Stimulated activated CD4-positive, alpha-beta T cell treated with anti-CD3 and anti-CD28 coated beads, TNF-alpha, amount 100 ng/mL, for 48 hours (primary cell): ENCODE measurements around the gene ARMH4.

Experiments used
- DNase-seq, 3 donors: peaks; one replicate each; pipeline ENCODE4 v3.0.0-alpha.2; 2020; ENCODE audit warnings: low read depth in 3 of 3

Gene ARMH4

GRCh38 chr14:58048219-58048618, 103.8 kb downstream of the ARMH4 start:
- no peak for DNase-seq

GRCh38 chr14:58027904-58028303, 124.1 kb downstream of the ARMH4 start:
- no peak for DNase-seq

DNA sequence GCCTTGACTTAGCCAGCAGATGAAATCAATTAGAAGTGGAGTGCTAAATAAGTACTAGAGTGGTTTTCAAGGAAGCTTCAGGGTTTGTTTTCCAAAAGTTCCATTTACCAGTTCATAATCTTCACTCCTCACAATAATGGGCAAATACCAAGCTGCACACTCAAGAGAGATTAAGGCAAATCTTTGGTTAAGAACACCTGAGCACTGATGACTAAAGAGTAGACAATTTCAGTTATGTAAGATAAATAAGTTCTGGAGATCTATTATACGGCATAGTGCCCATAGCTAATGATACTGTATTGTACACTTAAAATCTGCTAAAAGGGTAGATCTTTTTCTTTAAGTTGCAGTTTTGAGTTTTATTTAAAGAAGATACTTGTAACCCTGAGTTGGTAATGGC, 125.0 kb downstream of the ARMH4 start:
- no peak for DNase-seq

DNA sequence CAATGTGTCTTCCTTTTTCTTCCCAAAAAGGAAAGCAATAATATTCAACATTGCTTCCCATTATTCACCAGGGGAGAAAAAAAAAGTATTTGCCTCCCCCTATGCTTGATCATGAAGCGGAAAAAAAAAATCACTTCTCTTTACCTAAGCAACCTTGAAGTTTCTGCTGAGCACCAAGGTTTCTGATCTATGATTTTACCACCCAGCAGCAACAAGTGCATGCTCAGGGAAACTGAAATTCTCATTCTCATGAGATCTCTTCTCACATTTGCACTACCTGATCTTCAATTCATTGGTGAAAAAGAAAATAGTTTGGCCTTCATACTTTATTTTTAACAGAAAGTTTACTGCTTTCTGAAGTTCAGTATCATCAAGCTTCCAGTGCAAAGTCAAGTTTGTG, 125.8 kb downstream of the ARMH4 start:
- DNase-seq = no peak

DNA sequence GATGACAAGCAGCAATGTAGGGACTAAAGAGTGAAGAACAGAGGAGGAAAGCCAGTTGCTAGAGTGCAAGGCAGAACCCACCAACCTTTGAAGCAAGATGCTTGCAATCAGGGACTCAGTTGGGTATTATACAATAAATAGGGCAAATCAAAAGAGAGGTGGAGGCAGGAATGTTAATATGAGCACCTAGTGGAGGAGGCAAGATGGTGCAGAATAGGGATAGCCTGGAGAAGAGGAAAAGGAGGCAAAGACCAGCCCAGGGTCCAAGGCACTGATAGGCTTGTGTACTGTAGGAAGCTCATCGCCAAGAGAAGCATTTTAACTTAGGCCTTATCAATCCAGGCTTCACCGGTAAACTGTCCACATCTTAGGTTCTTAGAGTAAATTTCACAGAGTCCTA, 137.2 kb downstream of the ARMH4 start:
- no peak for DNase-seq

- DNase-seq = no peak
Observed at GRCh38 chr14:58002618-58003017, 149.4 kb downstream of the ARMH4 start.

DNA sequence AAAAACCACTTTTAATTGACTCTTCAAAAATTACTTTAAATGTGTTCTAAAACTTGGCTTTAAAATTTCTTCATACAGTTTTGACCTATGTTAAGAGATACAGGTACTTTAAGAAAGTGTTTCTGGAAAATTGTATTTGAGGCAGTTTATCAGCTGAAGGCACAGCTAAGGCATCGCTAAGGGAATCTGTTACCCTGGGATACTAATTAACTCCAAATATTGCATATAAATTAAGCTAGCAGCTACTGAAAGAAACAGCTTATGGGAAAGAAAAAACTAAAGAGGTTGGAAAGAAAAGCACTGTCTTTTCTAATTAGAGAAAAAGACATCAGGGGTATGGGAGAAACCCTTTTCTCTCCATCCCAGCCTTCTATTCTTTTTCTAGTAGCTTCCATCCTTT, 152.0 kb downstream of the ARMH4 start:
- DNase-seq = no peak

DNA sequence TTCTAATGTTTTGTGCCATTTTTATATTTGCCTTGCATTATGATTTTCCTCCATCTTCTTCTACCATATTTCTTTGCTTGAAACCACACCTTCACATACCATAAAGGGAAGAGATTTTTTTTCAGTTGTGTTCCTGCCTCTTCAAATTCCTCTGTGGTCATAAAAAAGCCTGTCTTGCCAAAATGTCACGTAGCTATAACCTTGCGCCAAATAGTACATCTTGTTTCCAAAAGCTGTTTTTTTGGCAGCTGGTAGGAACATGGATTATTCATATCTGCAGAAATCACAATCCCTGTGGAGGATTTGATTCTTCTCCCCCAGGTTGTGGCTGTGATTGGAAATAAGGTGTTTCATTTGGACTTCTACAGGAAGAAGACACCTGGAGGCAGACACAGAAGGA, 152.5 kb downstream of the ARMH4 start:
- DNase-seq = no peak

DNA sequence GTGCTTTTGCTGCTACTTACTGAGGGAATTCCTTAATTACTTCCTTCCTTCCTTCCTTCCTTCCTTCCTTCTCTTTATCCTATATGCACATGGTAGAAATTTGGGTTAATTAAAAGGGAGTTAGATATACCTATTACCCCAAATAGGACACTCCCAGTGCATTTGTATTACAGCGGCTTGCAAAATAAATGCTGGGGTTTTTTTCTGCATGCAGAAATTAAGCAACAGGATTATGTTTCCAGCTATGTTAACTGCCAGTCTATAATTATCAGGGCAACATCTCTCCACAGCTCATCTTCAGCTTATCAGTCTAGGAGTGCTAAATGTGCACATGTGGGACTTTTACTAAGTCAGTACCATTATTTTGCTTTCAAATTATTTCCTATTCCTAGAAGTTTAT, 153.2 kb downstream of the ARMH4 start:
- no peak for DNase-seq

DNA sequence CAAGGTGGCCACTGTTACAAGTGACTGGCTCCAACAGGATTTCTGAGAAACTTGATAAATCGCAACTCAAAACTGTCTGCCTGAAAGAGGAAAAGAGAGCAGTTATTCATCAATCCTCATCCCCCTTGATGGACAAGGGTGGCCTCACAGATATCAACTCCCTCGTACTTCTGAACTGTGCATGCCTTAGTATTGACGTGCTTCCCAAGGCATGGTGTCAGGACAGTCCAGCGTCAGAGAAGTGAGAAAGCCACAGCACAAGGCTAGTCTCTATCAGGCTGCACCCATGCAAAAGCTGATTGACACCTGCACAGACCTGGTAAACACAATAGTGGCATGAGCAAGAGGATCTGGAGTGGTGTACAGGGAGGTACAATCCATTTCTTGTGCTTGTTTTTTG, 160.7 kb downstream of the ARMH4 start:
- DNase-seq = no peak

DNA sequence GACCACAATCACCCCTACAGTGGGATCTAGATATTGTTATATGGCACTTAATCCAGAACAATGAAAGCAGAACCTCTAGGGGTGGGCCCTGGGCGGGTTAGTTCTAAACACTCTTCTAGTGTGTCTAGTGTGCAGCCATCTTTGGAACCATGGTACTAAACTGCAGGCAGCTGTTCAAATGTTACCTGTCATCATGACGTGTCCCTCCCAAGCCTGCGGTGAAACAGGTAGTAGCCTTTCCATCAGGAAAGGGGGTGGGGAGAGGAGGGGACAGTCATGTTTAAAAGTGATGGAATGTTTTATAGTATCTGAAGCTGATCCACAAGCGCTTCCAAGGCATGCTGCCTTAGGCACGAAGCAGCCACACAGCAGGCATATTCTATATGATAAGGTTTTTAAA, 163.6 kb downstream of the ARMH4 start:
- no peak for DNase-seq

- DNase-seq = no peak
Observed at GRCh38 chr14:57987596-57988300, 164.3 kb downstream of the ARMH4 start.

- no peak for DNase-seq
Observed at GRCh38 chr14:57987051-57987450, 165.0 kb downstream of the ARMH4 start.

GRCh38 chr14:57982804-57983634, 169.0 kb downstream of the ARMH4 start:
- DNase-seq = no peak

DNA sequence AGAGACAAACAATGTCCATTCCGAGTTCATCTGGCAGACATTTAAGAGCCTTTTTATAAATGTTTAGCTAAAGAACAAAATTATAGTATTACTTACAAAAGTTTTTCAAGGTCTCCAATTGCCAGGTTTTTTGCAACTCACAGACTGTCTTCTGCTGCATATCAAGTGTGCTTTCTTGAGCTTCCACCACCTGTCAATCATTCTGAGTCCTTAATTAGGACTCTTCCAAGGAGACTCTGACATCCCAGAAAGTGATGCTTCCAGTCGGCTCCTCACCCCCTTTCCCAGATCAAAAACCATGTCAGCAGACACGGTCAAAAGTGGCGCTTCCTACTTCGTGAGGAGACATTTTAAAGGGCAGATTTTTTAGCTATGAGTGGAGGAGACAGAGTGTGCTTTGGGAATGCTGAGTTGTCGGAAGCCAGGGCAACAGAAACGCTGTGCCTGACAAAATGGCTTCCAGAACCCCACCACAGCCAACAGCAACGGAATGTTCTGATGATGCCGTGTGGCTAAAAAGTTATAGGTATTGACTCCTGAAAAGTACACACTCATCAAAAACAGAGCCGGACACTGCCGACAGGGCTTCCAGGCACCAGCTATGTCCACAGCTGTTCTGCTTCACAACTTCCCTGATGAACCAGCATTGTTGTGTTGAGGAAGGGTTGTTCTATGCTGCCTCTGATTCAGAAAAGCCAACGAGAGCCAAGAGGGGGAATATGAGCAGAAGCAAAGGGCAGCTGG, 170.0 kb downstream of the ARMH4 start:
- no peak for DNase-seq

- DNase-seq = no peak
Observed at GRCh38 chr14:57979376-57980048, 172.5 kb downstream of the ARMH4 start.

GRCh38 chr14:57976701-57977100, 175.3 kb downstream of the ARMH4 start:
- DNase-seq = no peak

DNA sequence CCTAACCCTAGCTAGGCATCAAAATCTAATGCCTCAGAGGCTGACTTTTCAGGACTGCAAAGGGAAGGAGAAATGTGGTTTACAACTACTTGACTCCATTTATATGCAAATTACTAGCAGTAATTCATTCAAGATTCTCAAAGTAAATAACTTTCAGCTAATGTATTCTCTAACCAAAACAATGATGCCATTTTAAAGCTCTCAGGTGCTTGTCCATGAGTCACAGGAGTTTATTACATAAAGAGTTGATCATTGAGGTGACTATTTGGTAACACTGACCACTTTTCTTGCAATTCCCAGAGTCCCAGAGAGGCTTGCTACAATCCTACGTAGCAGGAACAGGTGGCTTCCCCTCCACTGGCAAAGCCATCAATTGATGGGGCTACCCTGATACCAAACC, 177.1 kb downstream of the ARMH4 start:
- no peak for DNase-seq

- DNase-seq = no peak
Observed at GRCh38 chr14:57970594-57970993, 181.4 kb downstream of the ARMH4 start.

- no peak for DNase-seq
Observed at GRCh38 chr14:57970175-57970574, 181.8 kb downstream of the ARMH4 start.

- DNase-seq = no peak
Observed at GRCh38 chr14:57963071-57963470, 188.9 kb downstream of the ARMH4 start.
